Hematopoietic multipotent progenitor cell treated with erythropoietin and hydrocortisone succinate and interleukin-3 and kit ligand, for 17 days (in vitro differentiated cells): ENCODE results near the gene ELOVL1.

Experiments used
- DNase-seq: peaks from one replicate; pipeline ENCODE4 v3.0.0-alpha.2; 2015; ENCODE audit warnings: low spot score

ELOVL1 gene

DNA sequence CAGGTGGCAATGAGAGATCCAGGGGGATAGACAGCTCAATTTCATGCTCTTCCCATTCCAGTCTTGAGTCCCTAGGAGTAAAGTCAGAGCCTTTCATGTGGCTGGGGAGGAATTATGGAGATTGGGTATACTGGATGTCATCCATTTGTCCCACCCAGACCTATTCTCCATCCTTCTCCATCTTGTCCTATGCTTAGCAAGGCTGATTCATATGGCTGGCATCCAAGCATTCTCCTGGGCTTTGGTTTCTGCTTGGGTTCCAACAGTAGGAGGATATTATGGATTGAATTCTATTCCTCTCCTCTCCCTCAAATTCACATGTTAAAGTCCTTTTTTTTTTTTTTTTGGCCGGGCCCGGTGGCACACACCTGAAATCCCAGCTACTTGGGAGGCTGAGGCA, 12.9 kb downstream of the ELOVL1 start:
- DNase-seq = no peak

DNA sequence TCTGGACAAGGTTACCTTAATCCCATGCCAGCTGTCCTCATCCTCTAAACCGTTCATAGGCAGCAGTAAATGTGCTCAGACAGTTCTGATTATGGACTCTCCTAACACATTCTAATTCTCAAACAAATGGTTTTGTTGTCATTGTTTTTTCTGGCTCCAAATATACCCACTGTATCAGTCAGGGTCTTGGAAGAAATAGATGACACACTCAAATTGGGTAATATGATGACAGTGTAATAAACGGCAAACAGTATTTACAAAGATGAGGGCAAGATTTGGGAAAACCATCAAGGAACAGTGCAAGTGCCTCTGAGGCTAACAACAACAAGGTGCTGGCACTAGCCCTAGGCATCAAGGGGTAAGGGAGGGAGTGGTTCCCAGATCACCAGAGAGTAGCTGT, 13.3 kb downstream of the ELOVL1 start:
- no peak for DNase-seq

DNA sequence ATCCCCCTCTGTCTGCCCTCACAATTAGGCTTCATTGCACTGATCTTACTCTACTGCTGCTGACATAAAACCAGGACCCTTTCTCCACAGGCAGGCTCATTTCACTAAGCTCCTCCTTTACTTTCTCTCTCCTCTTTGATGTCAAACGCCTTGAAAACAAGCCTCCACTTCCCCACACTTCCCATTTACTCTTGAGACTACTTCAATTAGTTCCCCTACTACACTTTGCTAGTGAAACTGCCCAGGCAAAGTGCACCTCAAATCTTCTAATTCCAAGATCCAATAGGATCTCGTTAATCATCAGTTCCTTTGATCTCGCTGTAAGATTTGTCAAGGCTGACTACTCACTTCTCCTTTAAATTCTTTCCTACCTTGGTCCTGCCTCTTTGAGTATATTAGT, 14.9 kb downstream of the ELOVL1 start:
- DNase-seq = no peak

DNA sequence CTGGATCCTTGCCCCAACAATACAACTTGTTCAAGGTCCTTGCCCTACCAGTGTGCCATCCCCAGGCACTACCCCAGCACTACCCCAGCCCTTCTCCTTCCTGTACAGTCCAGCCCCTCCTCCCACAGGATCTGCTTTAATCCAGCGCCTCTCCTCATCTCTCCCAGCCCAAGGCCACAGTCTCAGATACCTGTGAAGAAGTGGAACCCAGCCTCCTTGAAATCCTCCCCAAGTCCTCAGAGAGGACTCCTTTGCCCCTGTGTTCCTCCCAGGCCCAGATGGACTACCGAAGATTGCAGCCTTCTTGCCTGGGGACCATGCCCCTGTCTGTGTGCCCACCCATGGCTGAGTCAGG, 15.5 kb downstream of the ELOVL1 start:
- no peak for DNase-seq

DNA sequence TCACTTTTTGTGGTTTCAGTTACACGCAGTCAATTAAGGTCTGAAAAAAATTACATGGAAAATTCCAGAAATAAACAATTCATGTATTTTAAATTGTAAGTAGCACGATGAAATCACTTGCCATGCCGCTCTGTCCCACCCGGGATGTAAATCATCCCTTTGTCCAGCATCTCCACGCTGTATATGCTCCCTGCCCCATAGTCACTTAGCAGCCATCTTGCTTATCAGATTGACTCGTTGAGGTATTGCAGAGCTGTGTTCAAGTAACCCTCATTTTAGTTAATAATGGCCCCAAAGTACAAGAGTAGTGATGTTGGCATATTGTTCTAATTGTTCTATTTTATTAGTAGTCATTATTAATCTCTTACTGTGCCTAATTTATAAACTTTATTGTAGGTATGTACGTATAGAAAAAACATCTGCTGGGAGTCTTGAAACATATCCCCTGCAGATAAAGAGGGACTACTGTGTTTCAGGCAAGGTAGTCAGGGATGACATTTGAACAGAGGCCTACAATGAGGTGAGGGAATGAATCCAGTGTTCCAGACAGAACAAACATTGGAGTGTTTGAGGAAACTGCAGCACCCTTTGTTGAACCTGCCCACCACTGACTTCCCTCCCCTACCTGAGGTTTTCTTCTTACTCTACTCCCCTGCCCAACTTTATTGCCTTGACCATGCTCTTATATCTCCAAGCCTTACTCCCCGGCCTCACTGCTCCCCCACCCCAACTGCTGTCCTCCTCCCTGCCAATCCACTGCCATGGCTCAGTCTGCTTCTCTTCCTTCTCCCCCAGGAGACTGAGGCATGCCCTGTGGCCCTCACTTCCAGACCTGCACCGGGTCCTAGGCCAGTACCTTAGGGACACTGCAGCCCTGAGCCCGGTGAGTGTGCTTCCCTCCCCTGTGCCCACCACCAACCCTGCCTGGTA, 16.1 kb downstream of the ELOVL1 start:
- DNase-seq = no peak

DNA sequence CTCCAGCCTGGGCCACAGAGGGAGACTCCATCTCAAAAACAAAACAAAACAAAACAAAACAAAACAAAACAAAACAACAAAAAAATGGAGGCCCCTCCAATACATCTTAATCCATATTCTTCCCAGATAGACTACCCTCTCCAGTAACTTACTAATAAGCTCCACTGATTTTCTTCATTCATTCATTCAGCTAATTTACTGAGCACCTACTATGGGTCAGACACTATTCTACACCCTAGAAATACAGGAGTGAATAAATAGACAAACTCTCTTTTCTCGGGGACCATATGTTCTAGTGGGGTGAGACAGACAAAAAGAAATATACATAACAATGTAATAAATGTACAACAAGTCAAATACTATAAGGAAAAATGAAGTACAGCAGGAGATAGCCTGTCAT, 16.8 kb downstream of the ELOVL1 start:
- no peak for DNase-seq

DNA sequence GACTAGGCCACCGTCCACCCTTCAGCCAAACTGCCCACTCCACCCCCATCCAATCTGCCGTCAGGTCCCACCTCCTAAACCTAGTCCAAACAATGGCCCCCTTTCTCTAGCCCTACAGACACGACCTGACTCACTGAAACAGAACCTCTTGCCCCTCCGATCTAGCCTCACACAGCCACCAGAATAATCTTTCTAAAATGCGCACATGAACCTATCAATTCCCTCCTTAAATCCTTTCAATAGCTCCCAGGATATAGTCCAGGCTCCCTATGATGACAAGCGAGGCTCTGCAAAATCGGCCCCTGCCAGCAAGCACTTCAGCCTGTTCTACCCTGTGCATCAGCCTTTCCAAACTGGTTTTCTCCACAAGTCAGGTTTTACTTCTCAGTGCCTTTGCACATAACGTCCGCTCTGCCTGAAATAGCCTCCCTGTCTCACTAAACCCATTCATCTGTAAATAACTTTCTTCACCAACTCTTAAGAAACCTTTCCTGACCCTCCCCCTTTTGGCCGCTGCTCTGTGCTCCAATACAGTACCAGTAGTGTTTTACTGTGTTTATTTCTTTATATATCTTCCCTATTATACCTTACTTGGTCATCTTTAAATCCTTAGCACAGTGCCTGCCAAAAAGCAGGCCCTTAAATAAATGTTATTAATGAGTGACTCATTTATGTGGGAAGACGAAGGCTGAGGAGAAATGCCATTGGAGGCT, 18.1 kb downstream of the ELOVL1 start:
- DNase-seq = no peak

DNA sequence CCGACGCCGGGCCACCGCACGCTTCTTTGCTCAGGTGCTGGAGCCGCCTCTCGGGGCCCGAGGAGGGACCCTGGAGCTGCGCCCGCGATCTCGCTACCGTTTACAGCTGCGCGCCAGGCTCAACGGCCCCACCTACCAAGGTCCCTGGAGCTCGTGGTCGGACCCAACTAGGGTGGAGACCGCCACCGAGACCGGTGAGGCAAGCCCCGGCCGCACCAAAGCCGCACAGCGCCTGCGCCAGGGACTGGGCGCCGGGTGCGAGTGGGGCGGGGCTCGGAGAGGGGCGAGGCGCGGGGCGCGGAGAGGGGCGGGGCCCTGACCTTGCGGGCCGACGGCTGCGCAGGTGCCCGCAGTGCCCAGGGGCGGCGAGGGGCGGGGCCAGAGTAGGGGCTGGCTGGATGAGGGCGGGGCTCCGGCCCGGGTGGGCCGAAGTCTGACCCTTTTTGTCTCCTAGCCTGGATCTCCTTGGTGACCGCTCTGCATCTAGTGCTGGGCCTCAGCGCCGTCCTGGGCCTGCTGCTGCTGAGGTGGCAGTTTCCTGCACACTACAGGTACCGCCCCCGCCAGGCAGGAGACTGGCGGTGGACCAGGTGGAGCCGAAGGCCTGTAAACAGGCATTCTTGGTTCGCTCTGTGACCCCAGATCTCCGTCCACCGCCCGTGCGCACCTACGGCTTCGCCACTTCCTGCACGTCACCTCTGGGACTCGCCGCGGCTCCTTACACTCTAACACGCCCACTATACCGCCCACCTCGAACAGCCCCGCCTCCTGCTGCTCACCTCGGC, 18.8 kb downstream of the ELOVL1 start:
- no peak for DNase-seq

DNA sequence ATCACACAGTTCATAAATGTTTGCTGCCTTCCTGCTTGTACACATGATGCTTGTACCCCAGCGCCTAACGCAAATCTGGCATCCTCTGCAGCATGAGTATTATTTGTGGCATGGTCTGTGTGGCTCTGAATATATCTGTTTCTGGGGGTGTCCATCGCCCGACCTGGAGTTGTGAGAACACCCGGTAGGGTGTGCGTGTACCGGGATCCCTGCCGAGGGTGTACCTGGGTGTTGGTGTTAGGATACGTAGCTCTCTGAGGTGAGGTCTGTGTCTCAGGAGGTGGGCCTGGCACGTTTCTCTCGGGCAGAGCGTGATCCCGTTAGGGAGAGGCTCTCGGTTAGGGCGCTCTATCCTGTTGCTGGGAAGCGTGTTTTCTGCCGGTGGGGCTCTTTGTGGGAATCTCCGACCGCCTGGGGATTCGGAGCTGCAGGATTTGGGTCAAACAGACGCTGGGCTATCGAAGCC, 19.4 kb downstream of the ELOVL1 start:
- no peak for DNase-seq

DNA sequence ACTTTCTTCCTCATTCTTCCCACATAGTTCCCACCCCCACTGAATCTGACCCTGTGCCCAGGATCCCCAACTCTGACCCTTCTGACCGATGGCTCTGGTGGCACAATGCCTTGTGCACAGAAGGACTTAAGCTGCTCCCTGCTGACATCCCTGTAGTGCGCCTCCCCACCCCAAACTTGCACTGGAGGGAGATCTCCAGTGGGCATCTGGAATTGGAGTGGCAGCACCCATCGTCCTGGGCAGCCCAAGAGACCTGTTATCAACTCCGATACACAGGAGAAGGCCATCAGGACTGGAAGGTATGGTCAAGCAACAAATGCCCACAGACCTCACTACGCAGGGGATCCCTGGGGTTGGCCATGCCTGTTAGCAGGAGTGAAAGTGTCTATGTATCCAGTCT, 21.2 kb downstream of the ELOVL1 start:
- DNase-seq = no peak

DNA sequence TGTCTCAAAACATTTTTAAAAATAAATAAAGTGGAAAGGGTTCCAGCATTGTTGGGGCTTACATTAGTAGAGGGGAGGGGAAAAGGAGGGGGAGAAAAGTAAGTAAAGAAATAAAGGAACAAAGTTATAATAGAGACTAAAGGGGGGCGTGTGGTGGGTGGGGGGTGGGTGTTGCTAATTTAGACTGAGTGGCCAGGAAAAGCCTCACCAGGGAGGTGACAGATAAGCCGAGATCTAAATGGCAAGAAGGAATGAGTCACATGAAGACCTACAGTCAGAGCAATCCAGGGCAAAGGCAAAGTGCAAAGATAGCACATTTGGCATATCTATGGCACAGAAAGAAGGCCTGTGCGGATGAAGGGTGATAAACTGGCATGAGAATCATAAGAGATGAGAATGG, 22.7 kb downstream of the ELOVL1 start:
- DNase-seq = peak; percentile 54

DNA sequence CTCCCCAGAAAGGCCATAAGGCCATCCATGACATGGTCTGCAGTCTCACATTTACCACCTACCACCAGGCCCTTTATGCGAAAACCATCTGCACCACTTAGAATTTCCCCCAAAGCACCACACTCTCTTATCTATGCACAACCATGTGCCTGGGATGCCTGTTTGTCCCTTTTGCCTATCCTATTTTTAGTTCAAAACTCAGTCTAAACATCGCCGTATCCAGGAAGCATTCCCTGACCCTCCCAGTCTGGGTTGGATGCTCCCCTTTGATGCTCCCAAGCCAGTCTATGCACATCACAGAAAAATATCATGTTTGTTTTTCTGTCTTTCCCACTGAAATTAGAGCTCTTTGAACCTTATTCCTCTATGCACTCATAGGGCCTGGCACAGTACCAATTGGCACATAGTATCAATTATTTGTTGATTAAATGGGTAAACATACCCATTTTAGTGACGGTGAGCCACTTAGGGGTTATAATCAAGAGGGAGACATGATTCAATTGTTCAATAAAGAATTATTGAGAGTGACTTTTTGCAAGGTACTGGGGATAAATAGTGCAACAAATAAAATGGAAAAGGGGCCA, 23.5 kb downstream of the ELOVL1 start:
- DNase-seq = peak; percentile 50

DNA sequence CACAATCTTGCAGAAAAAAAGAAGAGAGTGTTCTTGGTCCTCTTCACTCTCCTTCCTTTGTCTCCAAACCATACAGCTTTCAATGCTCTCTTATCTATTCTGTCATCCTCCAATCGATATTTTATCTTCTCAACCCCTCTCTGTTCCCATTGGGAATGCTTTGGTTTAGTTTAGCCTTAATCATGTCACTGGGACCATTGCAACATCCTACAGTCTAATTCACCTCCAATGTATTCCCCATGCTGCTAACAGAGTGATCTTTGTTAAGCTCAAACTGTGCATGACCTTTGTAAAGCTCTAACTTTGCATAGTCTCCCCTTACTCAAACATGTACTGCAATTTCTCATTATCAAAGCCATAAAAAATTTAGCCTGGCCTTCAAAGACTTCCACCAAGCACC, 27.3 kb downstream of the ELOVL1 start:
- DNase-seq = no peak

DNA sequence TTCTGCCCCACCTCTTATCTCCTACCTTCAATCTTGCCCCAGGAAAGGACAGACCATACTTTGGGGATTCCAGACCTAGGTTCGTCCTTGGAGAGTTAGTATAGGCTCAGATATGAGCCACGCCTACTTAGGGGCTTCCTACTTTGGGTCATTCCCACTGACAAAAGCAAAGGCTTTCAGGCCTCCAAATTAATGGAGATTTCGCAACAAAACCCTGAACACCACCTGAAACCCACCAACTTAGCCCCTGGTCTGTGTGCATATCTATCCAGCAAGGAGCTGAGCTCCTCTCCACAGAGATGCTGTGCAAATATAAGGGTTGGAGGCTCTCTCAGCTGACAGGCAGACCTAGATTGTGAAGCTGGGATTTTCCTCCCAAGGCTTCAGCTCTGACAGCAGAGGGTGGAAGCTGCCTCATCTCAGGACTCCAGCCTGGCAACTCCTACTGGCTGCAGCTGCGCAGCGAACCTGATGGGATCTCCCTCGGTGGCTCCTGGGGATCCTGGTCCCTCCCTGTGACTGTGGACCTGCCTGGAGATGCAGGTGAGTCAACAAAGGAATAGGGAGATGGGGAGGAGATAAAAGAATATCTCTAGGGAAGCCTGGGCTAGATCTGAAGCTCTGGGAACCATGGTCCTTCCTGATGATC, 28.1 kb downstream of the ELOVL1 start:
- no peak for DNase-seq

DNA sequence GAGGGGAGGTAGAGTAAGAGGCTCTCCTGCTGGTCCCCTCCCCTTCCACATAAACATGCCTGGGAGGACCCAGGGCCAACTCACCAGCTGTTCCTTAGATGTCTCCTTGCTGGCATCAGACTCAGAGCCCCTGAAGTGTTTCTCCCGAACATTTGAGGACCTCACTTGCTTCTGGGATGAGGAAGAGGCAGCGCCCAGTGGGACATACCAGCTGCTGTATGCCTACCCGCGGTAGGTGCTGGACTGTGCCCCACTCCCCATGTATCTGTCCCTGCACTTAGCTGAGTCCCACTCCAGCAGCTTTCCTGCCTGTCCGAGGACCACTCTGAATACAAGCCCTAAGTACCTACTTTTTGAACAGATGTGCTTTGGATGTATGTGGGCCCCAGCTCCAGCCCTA, 29.8 kb downstream of the ELOVL1 start:
- no peak for DNase-seq

DNA sequence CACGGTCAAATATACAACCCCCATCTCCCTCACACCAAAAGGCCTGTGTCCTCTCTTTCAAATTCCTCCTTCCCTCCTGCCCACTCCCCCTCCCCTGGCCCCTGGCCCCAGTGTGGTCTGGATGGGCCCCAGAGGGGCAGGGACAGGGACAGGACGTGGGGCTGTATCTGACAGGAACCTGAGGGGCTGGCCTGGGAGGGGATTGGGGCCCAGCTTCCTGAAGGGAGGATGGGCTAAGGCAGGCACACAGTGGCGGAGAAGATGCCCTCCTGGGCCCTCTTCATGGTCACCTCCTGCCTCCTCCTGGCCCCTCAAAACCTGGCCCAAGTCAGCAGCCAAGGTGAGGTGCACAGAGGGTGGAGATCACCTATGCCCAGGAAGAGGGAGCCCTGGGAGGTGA, 30.2 kb downstream of the ELOVL1 start, which contains the start of gene MPL:
Gene MPL (plus strand): TSS at position 231 of the 400 bp plus-strand sequence. CDS start 31 bp downstream, at position 262.
- DNase-seq = no peak

DNA sequence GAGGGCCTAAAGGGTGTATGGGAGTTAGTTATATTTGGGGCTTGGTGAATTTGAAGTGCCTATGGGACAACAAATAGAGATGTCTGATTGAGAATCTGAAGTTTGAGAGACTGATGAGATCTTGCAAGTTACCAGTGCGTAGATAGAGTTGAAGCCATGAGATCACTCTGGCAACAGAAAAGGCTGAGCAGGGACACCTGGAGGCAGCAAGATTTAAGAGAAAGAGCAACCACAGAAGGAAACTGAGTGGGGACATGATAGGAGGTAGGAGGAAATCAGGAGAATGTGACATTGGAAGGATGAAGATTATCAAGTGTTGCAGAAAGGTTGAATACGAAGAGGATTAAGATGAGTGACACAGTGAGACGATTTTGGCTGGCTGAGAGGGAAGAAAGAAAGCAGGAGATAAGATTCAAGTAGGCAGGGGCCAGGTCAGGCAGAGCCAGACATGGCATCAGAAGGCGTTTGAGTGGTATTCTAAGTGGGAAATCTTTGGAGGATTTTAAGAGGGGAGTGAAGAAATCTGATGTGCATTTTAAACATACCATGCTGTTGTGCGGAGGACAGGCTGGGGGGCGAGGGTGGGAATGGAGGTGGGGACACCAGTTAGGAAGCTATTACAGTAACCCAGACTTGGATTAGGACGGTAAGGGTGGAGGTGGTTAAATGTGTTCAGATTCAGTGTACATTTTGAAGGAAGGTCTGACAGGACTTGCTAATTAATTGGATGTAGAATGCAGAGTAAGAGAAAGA, 33.2 kb downstream of the ELOVL1 start:
- no peak for DNase-seq

DNA sequence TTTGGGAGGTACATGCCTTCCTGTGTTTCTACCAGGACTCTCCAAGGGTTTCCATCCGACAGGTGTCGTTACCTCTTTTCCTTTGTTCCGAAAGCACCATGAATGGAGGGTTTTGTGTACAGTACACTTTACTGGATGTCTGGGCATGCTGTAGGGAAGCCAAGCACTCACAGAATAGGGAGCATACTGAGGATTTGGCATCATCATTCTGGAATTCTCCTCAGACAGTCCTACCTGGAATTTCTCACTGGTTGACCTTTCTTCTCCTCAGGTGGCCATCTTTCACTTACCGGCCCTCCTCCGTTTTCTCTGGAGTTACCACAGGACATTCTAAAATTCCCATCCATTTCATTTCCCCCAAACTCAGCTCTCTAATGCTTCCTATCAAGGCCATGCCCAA, 36.1 kb downstream of the ELOVL1 start:
- no peak for DNase-seq

DNA sequence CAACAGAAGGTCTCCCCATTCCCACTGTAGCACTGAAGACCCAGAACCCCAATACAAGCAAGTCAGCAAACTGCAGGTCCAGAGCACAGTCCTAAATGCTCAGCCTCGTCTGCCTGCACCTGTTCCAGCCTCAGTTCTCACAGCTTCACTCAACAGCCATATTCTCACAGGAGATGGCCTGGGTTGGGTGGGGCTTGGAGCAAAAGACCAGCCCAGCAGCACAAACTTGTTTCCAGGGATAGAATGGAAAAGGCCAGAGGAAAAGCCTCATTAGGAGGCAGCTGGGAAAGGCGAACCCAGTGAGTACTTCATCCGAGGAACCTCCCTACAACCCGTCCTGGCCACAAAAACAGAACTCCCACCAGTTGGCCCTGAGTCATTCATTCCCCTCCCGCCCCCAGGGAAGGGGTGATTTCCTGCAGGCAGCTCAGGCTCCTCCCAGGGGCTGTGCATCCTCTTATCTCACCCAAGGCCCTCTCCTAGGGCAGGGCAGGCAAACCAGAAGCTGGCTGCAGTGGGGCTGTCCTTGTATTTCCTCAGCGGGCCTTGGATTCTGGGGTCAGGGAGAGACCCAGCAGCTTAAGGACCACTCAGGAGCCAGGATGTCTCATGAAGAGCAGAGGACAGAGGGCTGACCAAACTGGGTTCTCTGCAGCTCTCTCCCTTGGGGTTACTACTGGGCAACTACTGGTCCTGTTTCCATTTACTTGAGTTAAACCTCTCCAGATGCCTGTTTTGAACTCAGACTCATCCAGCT, 37.6 kb downstream of the ELOVL1 start:
- DNase-seq = peak; percentile 27
